Stimulated activated CD4-positive, alpha-beta T cell treated with anti-CD3 and anti-CD28 coated beads, Interleukin-4, amount 100 ng/mL, for 24 hours (primary cell): ENCODE data around the gene CSF1.
"Not testable (repeated sequence)": the region's sequence is repeated elsewhere in the genome, so short reads cannot be mapped to it uniquely, and the experiment has no call there.

Source experiments
- DNase-seq: peaks from one replicate; pipeline ENCODE4 v3.0.0-alpha.2; 2020

The CSF1 gene

DNA sequence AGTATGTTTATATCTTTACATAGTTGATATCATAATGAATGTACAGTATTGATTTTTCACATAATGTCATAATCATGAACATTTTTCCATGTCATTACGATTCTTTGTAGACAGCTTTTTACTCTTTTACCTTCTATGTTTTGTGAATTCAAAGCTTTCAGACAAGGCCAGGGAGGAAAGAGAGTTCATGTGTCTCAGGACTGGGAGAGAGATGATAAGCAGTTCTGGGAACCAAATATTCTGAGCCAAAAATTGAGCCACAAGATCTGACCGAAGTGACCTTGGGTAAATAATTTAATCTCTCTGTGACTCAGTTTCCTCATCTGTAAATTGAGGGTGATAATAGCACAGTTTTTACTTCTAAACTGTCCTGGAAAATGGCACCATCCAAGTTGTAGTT, 31.8 kb downstream of the CSF1 start:
- no peak for DNase-seq

DNA sequence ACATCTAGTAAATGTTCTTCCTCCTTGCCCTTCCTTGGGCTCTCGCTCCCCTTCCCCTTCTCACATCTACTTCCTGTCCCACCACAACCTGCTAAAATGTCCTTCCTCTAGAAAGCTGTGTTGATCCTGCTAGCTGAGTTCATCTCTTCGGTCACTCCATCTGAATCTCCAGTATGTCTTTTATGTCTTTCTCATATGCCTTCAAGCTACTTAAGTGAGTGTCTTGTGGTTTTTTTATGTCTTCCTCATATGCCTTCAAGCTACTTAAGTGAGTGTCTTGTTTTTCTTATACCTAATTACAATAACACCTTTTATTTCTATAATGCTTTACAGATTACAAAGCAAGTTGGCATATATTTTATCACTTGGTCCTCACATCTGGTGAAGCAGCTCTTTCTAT, 33.9 kb downstream of the CSF1 start:
- no peak for DNase-seq

DNA sequence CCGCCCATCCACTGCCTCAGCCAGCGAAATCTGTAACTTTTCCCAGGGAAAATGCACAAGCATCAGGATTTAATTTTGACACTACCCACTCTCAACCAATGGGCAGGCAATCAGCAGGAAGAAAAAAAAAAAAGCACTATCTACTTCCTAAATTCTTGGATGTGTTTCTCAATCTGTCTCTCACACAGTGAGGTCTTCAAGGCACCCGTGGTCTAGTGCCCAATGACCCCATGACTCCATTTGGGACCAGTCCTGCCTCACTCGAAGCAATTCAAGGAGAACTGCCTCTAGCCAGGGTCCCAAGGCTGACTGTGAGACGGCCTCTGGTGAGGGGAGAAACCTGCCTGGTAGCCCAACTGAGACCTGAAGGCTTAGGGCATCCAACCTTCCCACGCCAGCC, 35.9 kb downstream of the CSF1 start:
- DNase-seq: no peak

DNA sequence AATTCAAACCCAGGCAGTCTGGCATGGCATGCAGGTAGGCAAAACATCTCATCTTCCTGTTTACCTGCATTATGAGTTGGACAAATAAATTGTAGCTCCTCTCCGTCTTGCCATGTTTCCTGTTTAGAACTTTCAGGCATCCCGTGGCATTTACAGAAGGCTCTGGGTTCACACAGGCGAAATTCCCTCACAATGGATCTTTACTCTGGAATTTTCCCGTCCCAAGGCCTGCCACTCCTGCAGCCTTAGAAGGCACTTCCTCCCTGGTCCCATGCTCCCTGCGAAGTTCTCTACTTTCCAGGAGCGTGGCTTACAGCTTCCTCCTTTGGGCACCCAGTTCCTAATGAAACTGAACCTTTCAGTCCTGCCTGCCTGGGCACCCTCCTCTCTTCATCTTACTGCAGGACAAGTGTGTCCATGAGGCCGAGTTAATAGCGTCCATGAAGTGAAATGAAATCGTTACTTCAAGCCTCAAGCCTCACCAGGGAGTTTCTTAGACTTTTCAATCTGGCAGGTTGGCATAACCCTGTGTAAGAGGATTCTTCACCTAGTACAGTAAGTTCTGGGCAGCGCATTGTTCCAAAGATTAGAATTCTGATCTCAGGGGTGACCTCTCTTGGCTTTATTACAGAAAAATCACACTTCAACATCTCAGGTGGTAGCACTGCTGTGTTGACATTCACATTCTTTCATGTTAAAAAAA, 37.1 kb downstream of the CSF1 start:
- DNase-seq: no peak

DNA sequence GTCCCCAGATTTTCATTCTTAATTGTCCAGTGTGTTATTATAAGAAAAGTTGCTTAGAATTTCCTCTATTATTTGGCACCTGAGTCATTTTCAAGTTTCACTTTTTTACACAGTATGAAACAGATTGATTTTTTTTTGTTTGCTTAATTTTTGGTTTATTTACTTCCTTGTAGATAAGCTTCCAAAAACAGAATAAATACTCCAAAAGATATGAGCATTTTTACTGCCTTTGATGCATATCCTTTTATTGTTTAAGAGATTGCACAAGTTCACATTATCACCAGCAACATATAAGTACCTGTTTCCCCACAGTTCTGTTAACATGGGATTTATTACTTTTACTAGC, 37.6 kb downstream of the CSF1 start:
- no peak for DNase-seq

DNA sequence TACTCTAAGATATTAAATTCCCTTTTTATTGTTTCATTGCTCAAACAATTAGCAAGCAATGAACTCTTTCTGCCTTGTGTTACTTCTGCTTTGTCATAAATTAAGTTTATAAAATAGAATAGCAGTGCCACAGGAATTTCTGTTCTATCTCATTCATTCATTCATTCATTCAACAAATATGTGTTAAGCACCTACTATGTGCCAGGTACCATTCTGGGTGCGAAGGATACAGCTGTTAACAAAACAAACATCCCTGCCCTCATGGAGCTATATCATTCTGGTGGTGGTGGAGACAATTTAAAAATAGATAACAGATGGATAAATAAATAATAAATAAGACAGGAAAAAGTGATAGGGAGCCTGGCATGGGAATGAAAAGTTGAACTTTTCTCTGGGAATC, 39.4 kb downstream of the CSF1 start:
- DNase-seq: no peak

DNA sequence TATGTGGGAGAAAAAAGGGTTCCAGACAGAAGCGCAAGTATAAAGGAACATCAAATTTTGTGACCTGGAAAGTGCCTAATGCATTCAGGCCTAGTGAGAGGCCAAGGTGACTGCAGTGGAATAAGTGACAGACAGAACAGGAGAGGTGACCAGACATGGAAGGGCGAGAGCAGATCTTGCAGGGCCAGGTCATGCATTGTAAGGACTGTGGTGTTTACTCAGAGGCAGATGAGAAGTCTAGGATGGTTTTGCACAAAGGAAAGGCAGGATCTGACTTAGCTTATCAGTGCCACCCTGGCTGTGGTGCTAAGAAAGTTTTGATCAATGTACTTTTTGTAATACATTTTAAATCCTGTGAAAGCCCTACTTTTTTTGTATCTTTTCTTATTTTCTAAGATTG, 39.9 kb downstream of the CSF1 start:
- no peak for DNase-seq

DNA sequence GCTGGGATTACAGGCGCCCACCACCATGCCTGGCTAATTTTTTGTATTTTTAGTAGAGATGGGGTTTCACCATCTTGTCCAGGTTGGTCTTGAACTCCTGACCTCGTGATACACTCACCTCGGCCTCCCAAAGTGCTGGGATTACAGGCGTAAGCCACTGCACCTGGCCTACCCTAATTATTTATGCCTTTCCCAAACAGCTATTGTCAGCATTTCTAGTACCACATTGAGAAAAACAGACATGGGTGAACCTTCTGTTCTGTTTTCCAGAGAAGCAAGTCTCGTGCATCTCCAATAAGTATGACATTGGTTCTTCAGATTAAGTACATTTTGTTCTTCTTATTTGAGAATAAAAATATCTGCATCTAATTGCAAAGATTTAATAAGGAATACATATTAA, 40.9 kb downstream of the CSF1 start:
- DNase-seq: not testable (repeated sequence)

DNA sequence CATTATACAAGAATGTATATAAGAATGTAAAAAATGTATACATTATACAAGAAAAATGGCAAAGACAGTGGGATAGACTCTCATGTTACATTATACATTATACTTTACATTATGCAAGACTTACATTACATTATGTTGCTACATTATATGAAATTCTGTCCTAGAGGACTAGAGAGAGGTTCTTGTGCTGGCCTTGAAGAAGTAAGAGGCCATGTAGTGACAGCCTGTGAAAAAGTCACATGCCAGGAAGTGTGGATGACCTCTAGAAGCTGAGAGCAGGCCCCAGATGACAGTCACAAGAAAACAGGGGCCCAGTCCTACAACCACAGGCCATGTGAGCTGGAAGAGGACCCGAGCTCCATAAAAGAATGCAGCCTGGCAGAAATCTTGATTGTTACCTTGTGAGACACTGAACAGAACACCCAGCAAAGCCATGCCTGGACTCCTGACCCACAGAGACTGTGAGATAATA, 43.4 kb downstream of the CSF1 start:
- DNase-seq: no peak

DNA sequence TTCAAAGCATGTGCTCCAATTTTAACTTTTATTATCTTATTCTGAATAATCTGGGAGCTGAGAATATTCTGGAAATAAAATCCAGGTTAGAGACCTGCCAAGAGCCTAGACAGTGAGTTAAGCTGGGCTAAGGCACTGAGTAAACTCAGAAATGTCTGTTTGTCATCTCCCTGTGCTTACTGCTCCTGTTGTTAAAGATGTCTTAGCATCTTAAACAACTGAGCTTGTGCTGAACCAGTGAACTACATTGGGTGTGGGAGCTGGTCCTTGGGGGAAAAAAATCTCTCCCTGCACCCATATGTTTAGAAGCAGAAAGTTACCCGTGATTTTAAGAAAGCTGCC, 49.0 kb downstream of the CSF1 start:
- DNase-seq: no peak

DNA sequence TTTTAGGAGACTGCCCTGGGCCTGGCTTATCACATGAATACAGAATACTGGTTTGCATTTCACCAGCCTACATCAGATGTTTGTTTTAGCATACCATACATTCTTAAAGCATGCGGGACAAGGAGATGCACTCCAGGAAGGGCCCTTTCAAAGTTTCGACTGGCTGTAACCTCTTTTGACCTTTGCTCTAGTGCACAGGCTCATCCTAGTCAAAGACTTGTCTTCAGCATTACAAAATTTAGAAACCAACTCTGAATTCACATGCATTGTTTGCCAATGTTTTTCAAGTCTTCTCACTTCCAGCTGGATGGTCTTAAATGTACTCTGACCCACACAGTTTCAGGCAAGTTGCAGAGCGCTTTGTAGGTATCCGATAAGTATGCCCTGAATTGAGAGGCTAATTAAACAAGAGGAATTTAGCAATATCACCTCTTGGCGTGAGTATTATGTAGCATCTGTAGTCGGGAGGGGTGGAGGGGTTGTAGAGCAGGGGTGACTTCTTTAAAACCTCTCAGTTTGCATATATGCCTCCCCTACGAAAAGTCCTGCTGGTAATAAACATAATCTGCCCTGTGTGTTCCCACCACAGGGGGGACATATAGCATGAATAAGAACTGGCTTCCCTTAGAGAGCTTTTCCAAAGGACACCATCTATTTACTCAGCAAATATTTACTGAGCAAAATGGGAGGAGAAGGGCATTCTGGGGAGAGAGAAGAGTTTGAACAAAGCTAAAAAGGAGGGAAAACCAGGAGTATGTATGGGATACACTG, 49.5 kb downstream of the CSF1 start:
- no peak for DNase-seq

DNA sequence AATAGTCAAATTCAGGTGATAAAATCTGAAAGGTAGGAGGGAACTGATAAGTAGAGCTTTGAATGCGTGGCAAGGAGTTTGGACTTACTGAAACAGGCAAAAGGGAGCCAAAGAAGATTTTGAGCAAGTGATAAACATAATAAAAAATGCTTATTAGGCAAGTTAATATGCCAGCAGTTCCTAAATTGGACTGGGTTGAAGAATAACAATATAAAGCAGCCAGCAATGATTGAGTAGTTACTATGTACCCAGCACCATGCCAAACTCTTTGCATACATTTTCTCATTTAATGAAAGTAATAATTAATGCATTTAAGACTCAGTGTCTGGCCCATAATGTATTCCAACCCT, 50.1 kb downstream of the CSF1 start:
- DNase-seq: no peak

DNA sequence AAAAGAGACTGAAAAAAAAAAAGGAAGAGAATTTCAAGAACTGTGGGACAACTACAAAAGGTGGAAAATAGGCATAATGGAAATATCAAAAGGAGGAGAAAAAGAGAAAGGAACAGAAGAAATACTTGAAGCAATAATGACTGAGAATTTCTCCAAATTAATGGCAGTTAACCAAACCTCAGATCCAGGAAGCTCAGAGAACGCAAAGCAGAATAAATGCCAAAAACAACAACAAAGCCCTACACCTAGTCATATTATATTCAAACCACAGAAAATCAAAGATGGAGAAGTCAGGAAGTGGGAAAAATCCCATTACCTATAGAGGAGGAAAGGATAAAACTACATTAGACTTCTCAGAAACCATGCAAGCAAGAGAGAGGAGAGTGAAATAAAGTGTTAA, 53.2 kb downstream of the CSF1 start:
- no peak for DNase-seq

DNA sequence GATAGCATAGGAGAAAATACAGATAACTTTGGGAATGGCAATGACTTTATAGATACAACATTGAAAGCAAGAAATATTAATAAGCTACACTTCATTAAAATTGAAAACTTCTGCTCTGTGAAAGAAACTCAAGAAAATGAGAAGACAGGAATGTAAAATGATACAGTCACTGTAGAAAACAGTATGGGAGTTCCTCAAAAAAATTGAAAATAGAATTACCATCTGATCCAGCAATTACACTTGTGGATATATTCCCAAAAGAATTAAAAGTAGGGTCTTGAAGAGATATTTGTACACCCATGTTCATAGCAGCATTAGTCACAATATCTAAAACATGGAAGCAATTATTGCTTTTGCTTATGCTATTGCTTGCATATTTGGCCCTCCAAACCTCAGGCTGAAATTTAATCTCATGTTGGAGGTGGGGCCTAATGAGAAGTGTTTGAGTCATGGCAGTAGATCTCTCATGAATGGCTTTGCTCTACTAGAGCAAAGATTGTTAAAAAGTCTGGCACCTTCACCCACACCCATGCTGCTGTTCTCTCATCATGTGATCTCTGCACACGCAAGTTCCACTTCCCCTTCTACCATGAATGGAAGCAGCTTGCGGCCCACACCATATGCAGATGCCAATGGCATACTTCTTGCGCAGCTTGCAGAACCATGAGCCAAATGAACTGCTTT, 58.6 kb downstream of the CSF1 start:
- DNase-seq: no peak

DNA sequence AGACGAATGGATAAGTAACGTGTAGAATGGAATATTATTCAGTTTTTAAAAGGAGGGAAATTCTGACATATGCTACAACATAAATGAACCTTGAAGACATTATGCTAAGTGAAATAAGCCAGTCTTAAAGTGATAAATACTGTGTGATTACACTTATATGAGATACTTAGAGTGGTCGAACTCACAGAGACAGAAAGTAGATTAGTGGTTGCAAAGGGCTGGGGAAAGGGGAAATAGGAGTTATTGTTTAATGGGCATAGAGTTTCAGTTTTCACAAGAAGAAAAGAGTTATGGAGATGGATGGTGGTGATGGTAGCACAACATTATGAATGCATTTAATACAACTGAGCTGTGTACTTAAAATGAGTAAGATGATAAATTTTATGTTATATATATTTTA, 59.3 kb downstream of the CSF1 start:
- no peak for DNase-seq

DNA sequence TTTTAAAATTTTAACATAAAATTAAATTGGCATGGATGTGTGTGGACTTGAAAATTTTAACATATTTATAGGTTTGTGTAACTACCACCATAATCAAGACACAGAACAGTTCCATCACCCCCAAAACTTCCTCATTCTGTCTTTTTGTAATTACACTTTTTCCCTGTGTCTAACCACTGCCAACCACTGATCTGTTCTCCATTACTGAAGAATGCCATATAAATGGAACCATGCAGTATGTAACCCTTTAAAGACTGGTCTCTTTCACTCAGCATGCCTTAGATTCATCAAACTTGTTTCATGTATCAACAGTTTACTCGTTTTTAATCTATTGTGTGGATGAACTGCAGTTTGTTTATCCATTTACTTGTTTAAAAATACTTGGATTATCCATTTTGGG, 60.9 kb downstream of the CSF1 start:
- no peak for DNase-seq

DNA sequence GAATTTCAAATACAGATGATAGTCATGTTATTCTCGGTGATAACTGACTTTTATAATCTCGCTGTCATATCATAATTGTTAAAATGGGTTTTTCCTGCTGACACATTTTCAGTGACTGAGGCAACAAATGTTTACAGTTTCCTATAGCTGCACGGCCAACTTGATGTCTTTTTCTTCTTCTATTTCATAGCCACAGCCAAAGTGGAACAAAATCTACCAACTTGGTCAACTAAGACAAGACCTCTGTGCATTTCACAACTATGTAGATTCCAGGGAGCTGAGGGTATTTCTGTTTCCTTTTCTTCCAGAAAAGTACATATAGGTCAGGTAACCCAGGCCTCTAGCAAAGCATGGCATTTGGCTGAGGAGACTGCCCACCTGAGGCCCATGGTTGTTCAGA, 63.5 kb downstream of the CSF1 start:
- no peak for DNase-seq

DNA sequence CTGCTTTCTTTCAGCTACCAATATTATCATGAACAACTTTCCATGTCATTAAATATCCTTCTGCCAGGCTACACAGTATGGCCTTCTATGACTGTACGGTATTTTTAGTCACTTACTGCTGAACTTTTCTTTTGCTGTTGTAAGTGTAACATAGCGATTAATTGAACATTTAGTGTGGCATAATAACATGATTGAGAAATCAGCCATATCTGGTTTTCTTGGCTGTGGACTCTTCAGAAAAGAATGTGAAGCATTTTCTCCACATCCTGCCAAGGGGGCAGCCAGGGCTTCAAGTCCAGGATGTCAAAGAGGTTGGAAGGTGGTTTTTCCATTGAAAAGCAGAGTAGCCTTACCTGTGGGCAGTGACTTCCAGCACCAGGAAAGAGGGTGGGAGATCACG, 65.1 kb downstream of the CSF1 start:
- DNase-seq: no peak

DNA sequence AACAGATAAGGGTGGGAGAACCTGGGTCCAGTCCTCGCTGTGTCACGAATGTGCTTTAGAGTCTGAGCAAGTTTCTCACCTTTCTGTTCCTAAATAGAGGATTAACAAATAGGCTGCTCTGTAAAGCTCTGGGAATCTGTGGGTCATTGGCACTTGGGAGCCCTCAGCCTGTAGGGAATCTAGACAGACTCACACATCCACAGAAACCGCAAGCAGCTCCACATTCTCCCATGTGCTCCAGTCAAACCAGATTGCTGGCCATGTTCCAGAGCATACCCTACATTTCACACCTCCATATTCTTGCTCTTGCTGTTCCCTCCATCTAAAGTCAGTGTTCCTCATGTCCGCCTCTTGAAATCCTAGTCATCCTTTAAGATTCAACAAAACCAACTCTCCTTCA, 66.1 kb downstream of the CSF1 start:
- no peak for DNase-seq

DNA sequence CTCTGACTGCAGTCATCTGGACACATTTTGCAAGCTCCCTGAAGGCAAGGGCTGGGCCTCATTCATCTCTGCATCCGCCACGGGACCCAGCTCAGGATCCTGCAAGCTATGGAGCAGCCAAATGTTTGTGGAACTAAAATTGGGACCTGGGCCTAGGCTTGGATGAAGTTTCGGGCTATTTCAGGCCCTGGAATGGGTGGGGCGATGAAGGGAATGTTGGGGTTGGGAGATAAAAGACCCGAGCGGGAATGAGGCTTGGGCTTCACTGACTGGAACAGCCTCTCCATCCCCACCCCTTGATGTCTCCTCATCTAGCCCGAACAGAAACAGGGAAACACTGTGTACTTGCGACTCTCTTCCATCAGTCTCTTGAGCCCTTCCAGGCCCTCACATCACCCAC, 66.6 kb downstream of the CSF1 start:
- DNase-seq: no peak

DNA sequence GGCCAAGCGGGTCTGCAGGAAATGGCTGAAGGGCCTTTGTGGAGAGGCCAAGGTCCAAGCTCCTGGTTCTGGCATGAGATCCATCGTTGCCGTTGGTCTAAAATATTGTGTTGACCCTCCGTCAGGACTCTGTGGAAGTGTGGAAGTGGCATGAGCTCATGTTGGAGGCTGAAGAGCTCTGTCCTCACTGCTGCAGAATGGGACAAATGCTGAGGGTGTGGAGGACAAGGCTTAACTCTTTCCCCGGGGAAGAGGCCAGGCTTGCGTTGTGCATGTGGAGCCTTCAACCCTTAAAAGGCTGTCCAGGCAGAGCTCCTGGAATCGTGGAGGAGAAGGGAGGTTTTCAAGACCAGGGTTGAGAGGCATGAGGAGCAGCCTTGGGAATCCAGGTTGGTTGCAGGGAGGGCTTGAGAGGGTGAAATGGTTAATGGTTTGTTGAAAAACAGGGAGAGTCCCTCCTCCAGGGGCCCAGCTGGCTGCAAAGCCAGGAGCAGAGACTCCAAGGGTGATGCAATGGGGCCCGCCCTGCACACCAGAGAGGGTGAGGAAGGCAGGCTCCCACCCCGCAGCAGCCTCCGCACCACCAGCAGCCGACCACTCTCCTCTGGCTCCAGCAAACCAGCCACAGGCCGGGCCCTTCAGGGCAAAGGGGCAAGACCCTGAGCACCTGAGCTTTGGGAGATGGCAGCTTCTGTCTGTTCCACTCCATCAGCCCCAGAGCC, 67.2 kb downstream of the CSF1 start:
- DNase-seq: no peak

DNA sequence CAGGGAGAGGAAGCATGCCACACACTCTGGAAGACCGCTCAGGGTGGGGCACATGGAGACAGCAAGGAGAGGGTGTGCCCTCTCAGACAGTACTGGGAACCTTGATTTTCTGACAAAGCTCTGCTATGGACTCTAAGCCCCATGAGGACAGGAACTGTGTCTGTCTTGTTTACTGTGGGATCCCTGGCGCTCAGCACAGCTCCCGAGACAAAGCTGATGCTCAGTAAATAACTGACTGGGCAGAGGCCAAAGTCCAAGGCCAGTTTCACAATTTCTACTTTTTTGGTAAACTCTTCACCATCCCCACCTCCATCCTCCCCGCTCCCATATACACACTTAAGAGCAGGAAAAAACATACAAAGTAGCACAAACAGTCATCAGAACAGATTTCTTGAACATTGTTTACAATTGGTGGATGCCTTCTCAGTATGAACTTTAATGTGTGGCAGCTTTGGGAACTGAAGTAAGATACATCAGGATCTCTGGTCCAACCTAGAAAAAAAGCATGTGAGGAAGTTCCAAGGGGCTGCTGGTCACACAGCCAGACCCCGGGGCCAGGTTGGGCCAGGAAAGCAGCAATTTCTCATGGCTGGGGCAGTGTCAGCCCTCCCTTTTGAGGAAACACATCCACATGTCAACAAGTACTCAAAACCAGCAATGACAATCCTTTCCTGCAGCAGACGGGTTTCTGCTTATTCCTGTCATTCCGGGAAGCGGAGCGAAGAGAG, 68.3 kb downstream of the CSF1 start:
- DNase-seq: no peak

DNA sequence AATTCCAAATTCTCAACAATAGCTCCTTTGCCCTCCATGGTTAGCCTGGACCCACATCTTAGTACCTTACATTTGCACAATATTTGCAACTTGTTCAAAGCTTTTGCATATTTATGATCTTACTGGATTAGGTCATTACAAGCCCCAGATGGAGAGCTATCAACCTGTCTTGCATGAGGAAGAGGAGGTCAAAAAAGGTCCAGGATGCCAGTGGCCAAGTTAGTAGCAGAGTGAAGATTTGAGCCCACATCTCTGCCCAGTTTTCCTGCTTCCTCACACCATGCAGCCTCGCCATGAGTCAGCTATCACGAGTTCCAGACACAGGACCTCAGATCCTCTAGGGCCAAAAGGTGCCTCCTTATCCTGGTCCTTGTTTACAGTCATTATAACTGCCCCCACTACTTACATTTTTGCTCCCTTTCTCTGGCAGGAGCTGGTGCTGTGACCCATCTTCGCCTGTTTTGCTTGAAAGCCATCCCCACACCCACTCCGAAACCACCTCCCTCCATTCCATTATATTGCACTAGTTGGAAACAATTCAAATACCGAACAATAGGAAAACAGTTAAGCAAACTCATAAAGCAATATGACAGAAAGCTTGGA, 68.9 kb downstream of the CSF1 start:
- DNase-seq: no peak
